C4-2B (cell line): ENCODE data around the gene PAM16.

Experiments used
- H3K27ac ChIP-seq: fragments of 450-650 bp; 2 replicates; pipeline ENCODE4 v1.5.1; 2017
- ZFX ChIP-seq: fragments of 450-650 bp; IDR thresholded peaks from 2 replicates; pipeline ENCODE4 v1.6.1; 2017
- TF ChIP-seq, protein P1 (sequence below): fragments of 450-650 bp; conservative IDR thresholded peaks from 2 replicates; pipeline ENCODE4 v1.5.1; 2017; ENCODE audit warnings: mild to moderate bottlenecking

PAM16 gene

DNA sequence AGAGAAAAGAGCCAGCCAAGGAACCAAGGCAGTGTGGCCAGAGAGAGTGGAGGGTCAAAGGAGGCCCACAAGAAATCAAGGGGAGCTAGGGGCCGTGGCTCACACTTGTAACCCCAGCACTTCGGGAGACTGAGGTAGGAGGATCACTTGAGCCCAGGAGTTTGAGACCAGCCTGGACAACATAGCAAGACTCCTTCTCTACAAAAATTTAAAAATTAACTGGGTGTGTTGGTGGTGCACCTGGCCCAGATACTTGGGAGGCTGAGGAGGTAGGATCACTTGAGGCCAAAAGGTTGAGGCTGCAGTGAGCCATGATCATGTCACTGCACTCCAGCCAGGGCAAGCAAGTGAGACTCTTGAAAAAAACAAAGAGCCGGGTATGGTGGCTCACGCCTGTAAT, 59.4 kb downstream of the PAM16 start:
- H3K27ac ChIP-seq = no peak overlapping the region
- TF ChIP-seq, protein P1, sequence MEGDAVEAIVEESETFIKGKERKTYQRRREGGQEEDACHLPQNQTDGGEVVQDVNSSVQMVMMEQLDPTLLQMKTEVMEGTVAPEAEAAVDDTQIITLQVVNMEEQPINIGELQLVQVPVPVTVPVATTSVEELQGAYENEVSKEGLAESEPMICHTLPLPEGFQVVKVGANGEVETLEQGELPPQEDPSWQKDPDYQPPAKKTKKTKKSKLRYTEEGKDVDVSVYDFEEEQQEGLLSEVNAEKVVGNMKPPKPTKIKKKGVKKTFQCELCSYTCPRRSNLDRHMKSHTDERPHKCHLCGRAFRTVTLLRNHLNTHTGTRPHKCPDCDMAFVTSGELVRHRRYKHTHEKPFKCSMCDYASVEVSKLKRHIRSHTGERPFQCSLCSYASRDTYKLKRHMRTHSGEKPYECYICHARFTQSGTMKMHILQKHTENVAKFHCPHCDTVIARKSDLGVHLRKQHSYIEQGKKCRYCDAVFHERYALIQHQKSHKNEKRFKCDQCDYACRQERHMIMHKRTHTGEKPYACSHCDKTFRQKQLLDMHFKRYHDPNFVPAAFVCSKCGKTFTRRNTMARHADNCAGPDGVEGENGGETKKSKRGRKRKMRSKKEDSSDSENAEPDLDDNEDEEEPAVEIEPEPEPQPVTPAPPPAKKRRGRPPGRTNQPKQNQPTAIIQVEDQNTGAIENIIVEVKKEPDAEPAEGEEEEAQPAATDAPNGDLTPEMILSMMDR = no peak
- TF ChIP-seq ZFX = no peak
